NCI-H446 treated with DMSO at 0.1 percent for 48 hours (cell line): ENCODE data around the gene LRRC63.
"Not testable (repeated sequence)": the region's sequence is repeated elsewhere in the genome, so short reads cannot be mapped to it uniquely, and the experiment has no call there.

Source experiments
- DNase-seq: peaks from one replicate; lab custom pipeline; 2025; lab: John Stamatoyannopoulos, UW

Gene LRRC63

DNA sequence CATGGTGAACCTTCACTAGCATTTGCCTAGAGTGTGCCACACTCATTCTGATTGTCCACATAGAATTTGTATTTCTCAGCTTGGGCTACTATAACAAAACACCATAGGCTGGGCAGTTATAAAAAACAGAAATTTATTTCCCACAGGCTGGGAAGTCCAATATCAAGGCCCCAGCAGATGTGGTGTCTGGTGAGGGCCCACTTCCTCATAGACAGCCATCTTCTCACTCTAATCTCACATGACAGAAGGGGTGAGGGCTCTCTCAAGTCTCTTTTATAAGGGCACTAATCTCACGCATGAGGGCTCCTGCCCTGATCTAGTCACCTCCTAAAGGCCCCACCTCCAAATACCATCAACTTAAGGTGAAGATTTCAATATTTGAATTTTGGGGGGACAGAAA, 53.6 kb downstream of the LRRC63 start:
- no peak for DNase-seq

DNA sequence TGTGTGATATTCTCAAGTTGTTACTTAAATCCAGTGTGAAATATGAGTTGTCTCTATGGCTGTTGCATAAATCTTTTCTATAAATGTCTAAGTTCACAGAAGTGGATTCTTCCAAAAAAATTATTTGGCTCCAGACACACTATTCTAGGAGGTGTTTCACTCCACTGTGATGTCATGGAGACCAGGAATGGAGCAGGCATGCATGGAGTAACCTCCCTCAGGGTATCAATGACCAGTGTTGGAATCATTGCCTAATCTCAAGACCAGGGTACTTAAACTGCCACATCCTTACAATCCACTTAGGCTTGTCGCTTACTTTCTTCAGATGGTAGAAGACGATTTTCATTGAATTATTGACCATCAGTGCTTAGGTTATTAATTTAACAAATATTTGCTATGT, 55.4 kb downstream of the LRRC63 start:
- DNase-seq, result no peak

DNA sequence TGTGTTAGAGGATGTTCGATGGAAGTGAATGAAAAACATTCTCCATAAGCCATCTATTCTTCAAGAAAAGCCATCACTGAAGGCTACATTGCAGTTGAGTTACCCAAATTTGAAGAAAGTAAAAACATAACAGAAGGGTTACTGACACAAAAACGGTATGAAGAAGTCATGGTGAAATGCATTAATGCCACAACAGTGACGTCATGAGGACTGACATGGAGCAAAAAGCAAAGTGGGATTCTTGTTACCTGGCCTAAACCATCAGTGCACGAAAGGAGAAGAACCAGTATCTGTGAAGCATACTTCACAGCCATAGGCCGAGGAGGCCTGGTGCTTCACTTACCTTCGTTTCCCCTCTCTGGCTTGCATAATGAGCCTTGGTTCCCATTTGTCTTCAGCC, 58.7 kb downstream of the LRRC63 start:
- no peak for DNase-seq

GRCh38 chr13:46274094-46274698, 62.5 kb downstream of the LRRC63 start:
- no peak for DNase-seq

DNA sequence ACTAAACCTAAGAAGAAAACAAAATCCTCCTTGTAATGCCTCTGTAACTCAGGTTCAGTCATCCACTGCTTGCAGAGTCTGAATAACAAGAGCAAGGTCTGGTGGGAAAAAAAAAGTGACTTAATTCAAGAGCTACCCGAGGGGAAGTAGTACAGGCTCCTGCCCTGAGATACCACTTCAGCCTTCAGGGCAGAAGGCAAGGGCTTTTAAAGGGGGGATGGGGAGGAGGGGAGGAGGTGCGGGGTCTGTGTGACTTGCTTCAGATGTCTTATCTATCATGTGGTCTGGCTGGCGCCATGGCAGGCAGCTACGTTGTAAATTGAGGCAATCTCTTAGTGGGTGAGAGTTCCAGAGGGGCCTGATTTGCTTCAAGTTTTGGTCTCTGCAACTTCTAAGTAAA, 66.7 kb downstream of the LRRC63 start:
- DNase-seq, result no peak

DNA sequence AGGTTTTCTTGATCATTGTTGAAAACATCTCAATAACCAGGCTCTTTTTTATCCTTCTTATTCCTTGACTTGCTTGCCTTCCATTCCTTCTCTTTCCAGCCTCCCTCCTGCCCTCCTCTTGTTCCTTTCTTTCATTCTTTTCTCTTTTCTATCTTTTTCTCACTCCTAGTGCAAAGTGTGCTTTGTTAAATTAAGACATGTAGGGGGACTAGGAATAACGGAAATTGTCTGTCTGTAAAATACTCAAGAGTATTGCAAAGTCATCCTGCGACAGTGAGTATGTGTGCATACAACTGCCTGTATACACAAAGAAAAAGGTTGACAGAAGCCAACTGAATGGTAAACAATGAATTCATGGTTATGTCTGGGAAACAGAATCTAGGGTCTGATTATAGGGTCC, 70.1 kb downstream of the LRRC63 start:
- DNase-seq, result no peak

DNA sequence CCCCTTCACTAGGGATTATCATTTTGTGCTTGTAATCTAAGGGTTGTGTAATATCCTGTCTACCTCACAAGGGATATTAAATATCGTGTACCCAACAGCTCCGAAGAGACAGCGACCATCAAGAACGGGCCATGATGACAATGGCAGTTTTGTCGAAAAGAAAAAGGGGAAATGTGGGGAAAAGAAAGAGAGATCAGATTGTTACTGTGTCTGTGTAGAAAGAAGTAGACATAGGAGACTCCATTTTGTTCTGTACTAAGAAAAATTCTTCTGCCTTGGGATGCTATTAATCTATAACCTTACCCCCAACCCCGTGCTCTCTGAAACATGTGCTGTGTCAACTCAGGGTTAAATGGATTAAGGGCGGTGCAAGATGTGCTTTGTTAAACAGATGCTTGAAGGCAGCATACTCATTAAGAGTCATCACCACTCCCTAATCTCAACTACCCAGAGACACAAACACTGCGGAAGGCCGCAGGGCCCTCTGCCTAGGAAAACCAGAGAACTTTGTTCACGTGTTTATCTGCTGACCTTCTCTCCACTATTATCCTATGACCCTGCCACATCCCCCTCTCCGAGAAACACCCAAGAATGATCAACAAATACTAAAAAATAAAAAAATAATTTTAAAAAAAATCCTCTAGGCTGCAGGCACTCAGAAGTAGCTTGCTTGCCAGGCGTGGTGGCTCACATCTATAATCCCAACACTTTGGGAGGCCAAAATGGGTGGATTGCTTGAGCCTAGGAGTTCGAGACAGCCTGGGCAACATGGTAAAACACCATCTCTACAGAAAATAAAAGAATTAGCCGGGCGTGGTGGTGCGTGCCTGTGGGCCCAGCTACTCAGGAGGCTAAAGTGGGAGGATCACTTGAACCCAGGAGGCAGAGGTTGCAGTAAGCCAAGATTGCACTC, 72.4 kb downstream of the LRRC63 start:
- not testable (repeated sequence) for DNase-seq

DNA sequence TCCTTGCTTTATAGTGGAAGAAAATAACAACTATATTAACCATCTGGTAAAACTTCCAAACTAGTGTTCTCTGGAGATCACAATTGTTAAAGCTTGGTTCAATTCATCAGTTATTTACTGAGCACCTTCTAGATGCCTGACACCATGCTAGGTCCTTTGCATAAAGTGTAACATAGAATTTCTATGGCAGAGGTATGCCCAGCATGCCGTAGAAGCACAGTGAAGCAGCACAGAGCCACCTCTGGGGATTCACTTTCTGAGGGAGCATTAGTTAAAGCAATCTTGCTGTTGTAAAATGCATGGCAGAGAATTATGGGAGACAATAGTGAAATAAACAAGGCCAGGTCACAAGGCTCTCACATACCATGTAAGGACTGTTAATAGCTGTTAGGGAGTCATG, 75.2 kb downstream of the LRRC63 start:
- DNase-seq, result no peak

- DNase-seq, result no peak
These were observed 77.0 kb downstream of the LRRC63 start for GRCh38 chr13:46288570-46289259.

DNA sequence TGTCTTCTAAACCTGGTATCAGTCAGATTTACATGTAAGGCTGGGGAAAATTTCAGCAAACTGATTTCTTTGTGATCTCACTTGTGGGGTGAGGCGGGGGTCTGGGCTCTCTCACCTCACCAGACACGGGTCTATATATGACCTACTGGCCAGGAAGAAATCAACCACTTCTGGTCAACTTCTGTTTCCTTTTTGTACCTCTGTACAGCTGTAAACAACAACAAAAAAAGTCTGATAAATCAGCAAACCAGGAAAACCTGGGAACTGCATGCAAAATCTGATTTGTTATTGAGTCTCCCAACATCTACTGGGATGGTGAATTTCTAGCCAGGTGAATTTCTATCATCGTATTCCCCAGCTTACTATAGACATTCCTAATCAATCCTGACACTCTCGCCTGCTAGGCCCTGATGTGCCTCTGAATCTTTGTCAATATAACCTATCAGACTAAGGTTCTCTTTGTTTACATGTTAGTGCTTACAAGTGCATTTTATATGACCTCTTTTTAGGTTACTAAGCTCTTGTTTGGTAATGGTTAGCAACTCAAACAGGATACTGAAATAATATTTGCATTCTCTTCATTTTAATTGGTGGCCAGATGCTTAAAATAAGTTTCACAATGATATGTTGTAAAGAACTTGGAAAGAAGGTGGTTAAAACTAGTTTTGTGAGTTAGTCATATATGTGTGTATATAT, 77.7 kb downstream of the LRRC63 start:
- DNase-seq, result no peak

GRCh38 chr13:46290434-46290833, 78.7 kb downstream of the LRRC63 start:
- DNase-seq, result no peak

GRCh38 chr13:46293436-46293835, 81.7 kb downstream of the LRRC63 start:
- no peak for DNase-seq

DNA sequence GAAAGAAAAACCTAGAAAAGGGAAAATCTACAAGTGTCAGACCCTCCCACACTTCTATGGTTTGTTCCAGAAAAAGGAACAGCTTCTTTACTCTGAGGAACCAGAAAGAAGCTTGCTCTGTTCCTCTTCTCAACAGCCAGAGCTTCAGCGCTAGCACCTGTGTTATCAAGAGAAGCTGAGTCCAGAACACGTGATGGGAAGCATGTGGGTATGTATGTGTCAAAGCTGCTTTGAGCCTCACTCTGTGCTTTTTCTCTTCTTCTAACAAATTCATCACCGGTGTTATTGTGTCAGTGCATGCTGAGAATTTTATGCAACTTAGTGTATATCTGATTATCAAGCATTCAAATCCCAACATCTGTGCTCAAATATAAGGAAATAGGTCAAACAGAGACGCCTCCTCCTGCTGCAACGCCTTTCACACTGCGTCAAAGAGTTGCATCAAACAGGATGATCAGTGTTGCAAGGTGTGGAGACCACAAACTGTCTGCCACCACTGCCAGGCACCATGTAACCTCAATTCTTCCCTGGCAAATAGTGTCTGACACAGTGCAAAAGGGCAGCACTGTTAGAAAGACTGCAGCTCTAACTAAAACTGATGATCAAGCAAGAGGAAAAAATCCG, 83.9 kb downstream of the LRRC63 start:
- no peak for DNase-seq

- no peak for DNase-seq
These were observed 84.5 kb downstream of the LRRC63 start for GRCh38 chr13:46296115-46296822.

DNA sequence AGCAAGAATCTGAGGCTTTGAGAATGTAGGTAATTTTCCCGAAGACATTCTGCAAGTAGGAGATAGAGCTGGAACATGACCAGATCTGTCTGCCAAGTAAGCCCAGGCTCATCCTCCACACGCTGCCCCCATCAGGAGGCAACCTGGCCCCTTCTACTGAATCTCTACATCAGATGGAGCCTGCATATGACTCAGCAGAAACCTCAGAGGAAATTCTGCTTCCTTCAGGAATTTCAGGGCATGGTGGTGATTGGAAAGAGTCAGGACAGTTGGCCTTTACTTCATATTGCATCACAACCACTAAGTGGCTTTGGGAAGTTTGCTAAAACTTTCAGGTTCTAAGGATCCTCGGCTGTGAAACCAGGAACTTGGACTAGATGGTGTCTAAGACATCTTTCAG, 85.2 kb downstream of the LRRC63 start:
- no peak for DNase-seq

DNA sequence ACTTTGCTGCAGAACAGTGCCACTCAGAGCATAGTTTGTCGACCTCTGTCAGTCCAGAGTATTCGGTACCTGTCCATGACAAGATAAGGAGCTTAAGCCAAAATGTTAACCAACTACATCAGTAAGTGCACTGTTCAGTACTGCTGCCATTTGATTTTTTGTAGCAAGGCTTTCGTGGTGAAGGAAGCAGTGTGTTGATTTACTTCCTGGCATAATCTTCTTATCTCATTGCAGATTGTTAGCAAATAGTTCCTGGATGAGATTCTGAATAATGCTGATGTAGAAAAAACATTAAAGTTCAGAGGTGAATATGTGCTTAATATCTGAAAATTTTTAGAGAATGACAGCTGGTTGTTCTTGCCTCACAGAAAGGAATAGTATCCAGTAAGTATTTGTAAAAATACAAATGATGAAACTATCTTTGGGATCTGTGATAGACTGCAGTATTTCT, 85.7 kb downstream of the LRRC63 start:
- no peak for DNase-seq

GRCh38 chr13:46303742-46304385, 92.1 kb downstream of the LRRC63 start:
- DNase-seq, result no peak

DNA sequence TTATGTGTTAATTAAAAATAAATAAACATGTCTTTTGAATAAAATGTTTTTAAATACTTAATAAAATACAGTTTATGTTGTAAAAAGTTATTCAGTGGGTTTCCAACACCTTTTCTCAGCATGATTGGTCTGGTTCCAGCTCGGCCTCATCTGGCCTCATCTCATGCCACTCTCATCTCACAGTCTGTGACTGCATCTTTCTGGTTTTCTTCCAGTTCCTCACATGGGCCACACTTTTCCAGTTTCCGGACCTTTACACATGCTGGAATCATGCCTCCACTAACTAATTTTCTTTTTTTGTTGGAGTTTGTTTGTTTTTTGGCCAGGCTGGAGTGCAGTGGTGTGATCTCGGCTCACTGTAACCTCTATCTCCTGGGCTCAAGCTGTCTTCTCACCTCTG, 92.8 kb downstream of the LRRC63 start:
- DNase-seq, result no peak

DNA sequence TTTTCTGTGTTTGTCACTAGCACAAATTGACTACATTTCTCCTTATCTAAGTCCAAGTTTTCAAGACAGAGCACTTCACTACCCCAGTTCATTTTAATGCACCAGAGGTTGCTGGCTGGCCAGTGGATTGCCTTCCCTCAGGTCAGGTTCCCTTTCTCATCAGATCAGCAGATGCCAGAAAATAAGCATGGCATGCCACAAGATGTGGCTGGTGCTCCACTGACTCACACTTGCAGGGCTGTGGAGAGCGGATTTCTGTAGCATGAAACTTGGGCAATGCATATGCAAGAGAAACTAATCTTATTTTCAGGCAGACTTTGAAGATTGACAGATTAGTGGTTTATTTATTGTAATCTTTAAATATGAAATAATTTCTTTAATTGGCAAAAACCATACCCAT, 95.8 kb downstream of the LRRC63 start:
- DNase-seq, result no peak

DNA sequence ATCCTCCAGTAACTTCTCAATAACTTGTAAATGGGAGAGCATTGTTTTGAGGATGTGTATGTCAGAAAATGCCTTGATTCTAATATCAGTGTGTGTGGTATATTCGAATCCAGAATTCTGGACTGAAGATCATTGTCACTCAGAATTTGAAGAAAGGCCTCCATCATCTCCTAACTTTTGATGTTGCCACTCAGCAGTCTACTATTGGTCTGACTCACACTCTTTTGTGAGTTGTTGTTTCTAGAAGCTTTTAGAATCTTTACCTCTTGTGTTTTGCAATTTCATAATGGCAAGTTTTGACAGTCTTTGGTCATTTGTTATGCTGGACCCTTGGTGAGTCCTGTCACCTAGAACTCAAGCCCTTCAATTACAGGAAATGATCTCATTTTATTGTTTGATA, 98.3 kb downstream of the LRRC63 start:
- no peak for DNase-seq

DNA sequence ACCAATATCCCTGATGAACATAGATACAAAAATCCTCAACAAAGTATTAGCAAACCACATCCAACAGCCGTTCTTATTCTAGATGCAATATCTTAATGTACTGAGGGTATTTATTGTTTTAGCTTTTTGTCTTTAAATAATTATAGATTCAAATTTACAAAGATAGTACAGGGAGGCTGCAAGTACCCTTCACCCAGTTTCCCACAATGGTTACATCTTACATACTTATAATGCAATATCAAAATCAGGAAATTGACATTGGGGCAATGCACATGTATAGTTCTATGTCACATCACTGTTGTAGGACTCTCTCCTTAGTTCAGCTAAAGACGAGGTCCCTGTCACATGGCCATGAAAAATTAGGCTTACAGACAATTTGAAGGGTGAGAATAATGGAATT, 99.5 kb downstream of the LRRC63 start:
- no peak for DNase-seq
